GM18951 (cell line): Measurements from ENCODE around the gene ATP1A4.

Source experiments
- POLR2A ChIP-seq: IDR thresholded peaks from 4 replicates; pipeline ENCODE4 v1.6.1; 2011; ENCODE audit warnings: mild to moderate bottlenecking; ENCODE audit not compliant: insufficient read length, insufficient read depth; ENCODE audit errors: extremely low read depth
- in situ Hi-C: fragments of 300-500 bp; cut with MboI; formaldehyde crosslinking; loops from one replicate; pipeline ENCODE4 v1.12.0; 2022; ENCODE audit warnings: low sequenced_read_pairs, mixed read lengths, inconsistent platforms; ENCODE audit not compliant: unreplicated experiment

Gene ATP1A4

DNA sequence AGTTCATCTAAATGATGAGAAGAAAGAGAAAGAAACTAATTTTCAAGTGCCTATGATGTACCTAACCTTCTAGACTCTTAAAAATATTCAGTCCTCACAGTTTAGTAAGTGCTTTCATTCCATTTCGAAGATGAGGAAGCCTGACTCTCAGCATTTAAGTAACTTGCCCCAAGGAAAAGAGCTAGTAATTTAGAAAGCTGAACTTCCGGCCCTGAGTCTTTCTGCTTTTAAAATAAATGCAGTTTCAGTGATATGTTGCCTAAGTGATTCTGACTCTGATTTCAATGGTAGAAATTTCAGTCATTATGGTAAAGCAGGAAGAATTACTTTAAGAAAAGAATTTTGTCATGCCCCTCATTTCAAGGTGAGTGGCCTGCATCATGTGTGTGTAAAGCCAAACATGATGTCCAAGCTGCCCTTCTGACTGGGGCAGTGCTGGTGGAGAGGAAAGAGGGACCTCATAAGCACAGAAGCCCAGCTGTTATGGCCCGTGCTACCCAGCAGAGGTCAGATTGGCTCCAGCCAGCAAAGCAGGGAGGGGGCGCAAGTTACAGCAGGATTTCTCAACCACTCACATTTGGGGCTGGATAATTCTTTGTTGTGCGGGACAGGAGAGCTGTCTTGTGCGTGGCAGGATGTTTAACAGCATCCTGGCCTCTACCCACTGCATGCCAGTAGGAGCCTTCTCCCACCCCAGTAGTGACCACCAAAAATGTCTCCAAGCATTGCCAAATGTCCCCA lies 10.7 kb downstream of the ATP1A4 start:
- TF ChIP-seq POLR2A, result no peak
- in situ Hi-C loops, result no loop called here

DNA sequence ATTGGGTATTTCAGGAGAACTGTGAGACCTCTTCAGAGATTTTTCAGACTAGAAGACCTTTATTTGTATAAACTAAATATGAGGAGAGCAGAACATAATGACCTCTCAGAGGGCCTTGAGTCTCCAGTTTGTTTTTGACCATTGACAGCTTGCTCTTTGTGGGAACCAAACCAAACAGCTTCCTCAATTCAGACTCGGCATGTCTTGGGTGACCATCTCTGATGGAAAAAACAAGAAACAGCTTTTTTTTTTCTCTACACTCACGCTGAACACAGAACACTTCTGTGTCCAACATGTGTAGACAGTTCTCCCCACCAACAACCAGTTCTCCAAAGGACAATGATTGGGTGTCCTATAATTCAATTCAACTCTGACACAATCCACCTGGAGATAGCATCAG lies 11.5 kb downstream of the ATP1A4 start:
- in situ Hi-C loops, result no loop called here
- no peak for TF ChIP-seq POLR2A

DNA sequence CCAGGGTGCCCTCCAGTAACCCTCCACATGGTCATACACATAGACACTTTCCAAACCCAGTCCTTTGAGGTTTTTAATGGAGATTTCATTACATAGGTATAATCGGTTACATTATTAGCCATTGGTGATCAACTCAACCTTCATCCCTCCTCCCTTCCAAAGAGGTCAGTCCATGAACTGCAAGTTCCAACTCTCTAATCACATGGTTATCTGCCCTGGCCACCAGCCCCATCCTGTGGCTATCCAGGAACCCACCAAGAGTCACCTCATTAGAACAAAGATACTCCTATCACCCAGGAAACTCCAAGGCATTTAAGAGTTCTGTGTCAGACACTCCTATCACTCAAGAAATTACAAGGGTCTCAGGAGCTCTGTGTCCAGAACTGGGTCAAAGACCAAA lies 12.2 kb downstream of the ATP1A4 start:
- TF ChIP-seq POLR2A, result no peak
- in situ Hi-C loops, result no loop called here

DNA sequence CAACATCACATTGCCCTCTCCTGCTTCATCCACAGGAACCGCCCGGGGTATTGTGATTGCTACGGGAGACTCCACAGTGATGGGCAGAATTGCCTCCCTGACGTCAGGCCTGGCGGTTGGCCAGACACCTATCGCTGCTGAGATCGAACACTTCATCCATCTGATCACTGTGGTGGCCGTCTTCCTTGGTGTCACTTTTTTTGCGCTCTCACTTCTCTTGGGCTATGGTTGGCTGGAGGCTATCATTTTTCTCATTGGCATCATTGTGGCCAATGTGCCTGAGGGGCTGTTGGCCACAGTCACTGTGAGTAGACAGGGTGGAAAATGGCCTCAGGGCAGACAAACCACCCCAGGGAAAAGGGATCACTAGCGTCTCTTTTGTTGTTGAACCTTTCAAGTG lies 12.7 kb downstream of the ATP1A4 start:
- no peak for TF ChIP-seq POLR2A
- in situ Hi-C loops, result no loop called here

DNA sequence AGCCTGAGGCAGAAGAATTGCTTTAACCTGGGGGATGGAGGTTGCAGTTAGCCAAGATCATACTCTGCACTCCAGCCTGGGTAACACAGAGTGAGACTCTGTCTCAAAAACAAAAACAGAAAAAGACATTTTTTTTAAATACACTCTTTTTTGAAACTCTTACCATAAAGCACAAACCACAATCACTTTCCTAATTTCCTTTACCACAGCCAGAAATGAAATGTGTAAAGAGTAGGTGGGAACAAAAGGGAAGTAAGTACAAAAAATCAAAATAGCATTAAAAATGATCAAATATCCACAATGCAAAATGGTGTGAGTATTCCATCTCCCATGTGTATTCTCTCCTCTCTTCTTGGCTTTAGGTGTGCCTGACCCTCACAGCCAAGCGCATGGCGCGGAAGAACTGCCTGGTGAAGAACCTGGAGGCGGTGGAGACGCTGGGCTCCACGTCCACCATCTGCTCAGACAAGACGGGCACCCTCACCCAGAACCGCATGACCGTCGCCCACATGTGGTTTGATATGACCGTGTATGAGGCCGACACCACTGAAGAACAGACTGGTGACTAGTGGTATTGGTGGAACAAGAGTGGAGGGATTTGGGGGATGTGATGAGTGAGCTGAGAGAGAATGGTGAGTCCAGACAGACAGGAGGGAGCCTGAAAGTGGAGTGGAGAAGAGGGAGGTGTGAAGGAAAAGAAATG lies 14.9 kb downstream of the ATP1A4 start:
- no peak for TF ChIP-seq POLR2A
- in situ Hi-C loops, result no loop called here

DNA sequence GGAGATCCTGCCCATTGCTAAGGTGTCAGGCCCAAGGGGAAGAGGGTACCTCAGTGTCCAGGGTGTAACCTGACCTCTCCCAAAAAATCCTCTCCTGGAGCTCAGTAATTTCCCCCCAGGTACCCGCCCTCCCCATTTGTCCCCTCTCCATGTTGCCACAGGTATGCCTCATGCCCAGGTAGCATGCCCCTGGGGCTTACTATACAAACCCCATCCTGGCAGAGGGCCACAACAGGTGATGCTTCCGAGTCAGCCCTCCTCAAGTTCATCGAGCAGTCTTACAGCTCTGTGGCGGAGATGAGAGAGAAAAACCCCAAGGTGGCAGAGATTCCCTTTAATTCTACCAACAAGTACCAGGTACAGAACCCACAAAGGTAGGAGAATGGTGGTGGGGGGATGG lies 15.7 kb downstream of the ATP1A4 start:
- in situ Hi-C loops, result no loop called here
- TF ChIP-seq POLR2A, result no peak

DNA sequence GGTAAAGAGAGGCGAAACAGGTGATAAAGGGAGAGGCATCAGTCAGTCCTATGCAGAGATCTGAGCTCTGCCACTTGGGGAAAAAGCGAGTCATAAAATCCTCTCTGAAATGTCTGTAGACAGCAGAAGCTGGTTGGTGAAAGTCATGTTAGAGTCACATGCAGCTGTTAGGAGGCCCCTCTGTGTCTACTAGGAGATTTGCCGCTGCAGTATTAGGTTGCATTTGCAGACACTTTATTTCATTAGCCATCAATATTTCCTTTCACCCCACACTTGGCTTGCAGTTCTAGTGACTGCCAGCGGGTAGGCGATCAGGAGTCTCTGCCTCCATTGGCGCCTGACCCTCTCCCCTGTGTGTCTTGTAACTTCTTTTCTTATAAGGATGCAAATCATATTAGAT lies 16.2 kb downstream of the ATP1A4 start:
- TF ChIP-seq POLR2A, result no peak
- in situ Hi-C loops, result no loop called here

DNA sequence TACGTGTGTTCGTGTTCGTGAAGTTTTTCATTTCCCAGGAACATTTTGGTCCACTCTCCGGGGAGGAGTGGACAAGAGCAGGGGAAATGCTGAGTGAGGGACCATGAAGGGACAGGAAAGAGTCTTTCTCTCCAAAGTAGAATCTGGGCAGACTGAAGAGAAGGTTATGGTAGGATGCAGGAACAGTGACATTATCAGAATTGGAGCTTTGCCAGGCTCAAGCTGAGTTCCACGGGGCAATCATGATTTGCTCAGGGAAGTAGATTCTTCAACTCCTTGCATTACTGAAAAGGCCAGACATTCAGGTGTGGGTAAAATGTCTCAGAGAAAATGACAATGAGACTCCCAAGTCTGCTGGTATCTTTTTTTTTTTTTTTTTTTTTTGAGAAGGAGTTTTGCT lies 16.6 kb downstream of the ATP1A4 start:
- TF ChIP-seq POLR2A, result no peak
- in situ Hi-C loops, result no loop called here

DNA sequence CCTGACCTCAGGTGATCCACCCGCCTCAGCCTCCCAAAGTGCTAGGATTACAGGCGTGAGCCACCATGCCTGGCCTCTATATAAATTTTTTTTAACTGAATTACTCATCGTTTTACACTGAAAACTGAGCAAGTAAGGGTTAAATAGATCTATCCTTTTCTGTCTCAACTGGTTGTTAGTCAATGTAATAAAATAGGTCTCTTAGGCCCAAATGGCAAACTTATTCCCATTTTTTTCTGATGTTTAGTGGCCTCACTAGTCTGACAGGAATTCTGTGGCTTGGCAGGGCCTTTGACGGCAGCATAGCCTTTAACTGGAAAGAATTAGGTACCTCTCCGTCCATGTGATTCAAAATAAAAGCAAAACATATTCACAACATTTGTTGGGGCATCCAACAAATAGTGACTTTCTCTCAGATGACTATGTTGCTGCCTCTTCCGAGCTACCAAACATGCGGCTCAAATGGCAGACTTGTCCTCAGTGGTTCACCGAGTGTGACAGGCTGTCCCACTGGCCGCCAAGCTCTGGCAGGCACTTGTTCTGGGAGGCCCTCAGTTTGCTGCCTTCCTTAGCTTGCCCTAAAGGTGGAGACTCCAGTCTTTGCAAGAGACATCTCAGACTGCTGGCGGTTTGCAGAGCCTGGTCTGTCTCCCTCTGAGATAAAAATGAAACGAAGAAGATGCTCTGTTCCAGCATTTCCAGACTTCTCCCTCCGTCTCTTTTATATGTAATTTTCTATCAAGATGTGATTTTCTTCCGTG lies 17.4 kb downstream of the ATP1A4 start:
- in situ Hi-C loops, result no loop called here
- no peak for TF ChIP-seq POLR2A

DNA sequence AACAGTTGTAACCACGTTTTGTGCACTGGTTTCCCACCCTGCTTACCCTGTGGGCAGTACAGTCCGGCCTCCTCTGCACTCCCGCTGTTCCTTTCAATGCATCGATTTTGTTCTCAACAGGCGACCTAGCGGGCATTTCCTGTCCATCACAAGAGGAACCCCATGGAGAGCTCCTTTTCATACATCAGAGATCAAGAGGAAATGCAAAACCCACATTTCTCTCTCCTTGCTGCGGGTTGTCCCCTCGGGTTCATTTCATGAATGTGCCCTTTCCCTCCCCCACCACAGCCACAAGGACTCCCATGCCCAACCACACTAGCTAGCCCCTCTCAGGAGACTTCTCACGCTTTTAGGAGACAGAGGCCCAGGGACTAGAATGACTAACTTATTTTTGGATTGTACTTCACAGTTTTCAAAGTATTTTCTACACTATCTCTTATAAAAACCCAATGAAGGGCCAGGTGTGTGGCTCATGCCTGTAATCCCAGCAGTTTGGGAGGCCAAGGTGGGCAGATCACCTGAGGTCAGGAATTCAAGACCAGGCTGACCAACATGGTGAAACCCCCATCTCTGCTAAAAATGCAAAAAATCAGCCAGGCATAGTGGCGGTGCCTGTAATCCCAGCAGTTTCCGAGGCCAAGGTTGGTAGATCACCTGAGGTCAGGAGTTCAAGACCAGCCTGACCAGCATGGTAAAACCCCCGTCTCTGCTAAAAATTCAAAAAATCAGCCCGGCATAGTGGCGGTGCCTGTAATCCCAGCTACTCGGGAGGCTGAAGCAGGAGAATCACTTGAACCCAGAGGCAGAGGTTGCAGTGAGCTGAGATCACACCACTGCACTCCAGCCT lies 18.4 kb downstream of the ATP1A4 start:
- no peak for TF ChIP-seq POLR2A
- in situ Hi-C loops, result no loop called here

DNA sequence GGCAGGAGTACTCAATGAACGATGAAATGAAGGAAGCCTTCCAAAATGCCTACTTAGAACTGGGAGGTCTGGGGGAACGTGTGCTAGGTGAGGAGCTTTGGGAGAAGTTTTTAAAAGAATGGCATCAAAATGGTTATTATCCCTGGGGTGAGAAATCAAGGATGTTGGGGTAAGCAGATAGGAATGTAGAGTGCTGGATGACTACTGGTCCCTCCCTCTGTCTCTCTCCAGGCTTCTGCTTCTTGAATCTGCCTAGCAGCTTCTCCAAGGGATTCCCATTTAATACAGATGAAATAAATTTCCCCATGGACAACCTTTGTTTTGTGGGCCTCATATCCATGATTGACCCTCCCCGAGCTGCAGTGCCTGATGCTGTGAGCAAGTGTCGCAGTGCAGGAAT lies 20.0 kb downstream of the ATP1A4 start:
- no peak for TF ChIP-seq POLR2A
- in situ Hi-C loops, result no loop called here

DNA sequence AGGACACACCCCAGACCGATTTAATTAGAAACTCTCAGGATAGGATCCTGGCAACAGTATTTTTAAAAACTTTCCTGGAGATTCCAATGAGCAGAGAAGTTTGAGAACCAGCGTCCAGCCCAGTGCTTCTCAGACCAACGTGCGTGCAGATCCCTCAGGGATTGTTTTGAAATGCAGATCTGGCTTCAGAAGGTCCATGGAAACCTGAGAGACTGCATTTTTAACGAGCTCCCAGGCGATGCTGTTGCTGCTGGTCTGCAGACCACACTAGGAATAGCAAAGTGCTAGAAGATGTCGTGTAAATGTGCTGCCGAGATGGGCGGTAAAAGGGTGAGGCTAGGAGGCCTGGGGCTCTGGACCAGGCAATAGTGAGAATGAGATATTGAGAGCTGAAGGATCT lies 20.6 kb downstream of the ATP1A4 start:
- TF ChIP-seq POLR2A, result no peak
- in situ Hi-C loops, result no loop called here

DNA sequence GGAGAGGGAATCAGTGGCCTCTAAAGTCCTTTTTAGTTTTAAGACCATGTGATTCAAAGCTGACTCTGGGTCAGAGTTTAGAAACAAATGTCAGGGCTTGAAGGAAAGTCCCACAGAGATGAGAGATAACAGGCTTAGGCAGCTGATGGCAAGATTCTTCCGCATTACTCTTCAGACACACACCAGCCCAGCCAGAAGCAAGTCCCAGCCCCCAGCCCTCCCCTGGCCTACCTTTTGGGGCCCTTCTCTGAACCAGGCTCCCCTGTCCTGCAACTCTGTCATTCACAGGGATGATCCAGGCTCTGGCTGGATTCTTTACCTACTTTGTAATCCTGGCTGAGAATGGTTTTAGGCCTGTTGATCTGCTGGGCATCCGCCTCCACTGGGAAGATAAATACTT lies 25.8 kb downstream of the ATP1A4 start:
- no peak for TF ChIP-seq POLR2A
- in situ Hi-C loops, result no loop called here
